Neural crest cell (in vitro differentiated cells): ENCODE measurements around the gene FOXI1. TPM values are rescaled to one million over a fixed set of nuclear protein-coding genes. Genes with fewer than 3 reads are reported as not detected.
A peak's percentile ranks its signal among the peaks of the same experiment; 100 is the strongest.

Source experiments
- DNase-seq: peaks from one replicate; pipeline ENCODE4 v3.0.0; 2021; ENCODE audit warnings: low read depth, mixed read lengths, low spot score
- H3K27ac Mint-ChIP-seq: one replicate; pipeline ENCODE4 v1.8.0; 2021; ENCODE audit warnings: mild to moderate bottlenecking, mixed read lengths; ENCODE audit not compliant: unreplicated experiment
- H3K27me3 Mint-ChIP-seq: 2 replicates; pipeline ENCODE4 v1.8.0; 2021; ENCODE audit warnings: low read depth, mild to moderate bottlenecking, mixed read lengths
- H3K36me3 Mint-ChIP-seq: 2 replicates; pipeline ENCODE4 v1.8.0; 2021; ENCODE audit warnings: low read depth, mild to moderate bottlenecking, mixed read lengths
- H3K4me1 Mint-ChIP-seq: 2 replicates; pipeline ENCODE4 v1.8.0; 2021; ENCODE audit warnings: mixed read lengths
- H3K4me3 Mint-ChIP-seq: one replicate; pipeline ENCODE4 v1.8.0; 2021; ENCODE audit warnings: mild to moderate bottlenecking, mixed read lengths
- H3K9me3 Mint-ChIP-seq: 2 replicates; pipeline ENCODE4 v1.8.0; 2021; ENCODE audit warnings: mixed read lengths
- CTCF ChIP-seq: fragments of 200-600 bp; sonication (generic); conservative IDR thresholded peaks from 2 replicates; pipeline ENCODE4 v1.5.0; 2021; ENCODE audit warnings: antibody characterized with exemption, mild to moderate bottlenecking
- long read RNA-seq: library from polyadenylated mRNA; unstranded; transcript quantifications from one replicate; pipeline ENCODE4 v2.0.0, GENCODE V29; 2020
- total RNA-seq: library from RNA; stranded (reverse); gene quantifications from 2 replicates; pipeline ENCODE4 v1.2.1, GENCODE V29; 2021

FOXI1 gene
- total RNA-seq: not detected in 2 replicates
- long read RNA-seq: 0 reads

DNA sequence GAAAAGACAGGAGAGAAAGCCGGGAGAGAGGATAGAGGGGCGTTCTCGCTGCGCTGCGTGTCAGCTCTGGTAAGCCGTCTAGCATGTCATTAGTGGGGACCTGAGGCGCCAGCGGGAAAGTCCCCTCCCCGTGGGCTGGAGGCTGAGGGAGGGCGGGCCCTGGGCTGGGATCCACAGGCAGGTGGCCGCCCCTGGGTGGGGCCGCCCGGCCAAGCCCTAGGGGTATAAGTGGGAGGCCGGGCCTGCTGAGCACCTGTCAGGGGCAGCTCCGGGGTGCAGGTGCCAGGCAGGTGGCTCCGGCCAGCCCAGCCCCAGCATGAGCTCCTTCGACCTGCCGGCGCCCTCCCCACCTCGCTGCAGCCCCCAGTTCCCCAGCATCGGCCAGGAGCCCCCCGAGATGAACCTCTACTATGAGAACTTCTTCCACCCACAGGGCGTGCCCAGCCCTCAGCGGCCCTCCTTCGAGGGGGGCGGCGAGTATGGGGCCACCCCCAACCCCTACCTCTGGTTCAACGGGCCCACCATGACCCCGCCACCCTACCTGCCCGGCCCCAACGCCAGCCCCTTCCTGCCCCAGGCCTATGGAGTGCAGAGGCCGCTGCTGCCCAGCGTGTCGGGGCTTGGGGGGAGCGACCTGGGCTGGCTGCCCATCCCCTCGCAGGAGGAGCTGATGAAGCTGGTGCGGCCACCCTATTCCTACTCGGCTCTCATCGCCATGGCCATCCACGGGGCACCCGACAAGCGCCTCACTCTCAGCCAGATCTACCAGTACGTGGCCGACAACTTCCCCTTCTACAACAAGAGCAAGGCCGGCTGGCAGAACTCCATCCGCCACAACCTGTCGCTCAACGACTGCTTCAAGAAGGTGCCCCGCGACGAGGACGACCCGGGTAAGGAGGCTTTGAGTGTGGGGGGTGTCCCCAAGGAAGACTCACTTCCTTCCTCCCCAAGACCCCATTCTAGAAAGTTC is at the start of gene FOXI1:
TSS of gene FOXI1 (plus strand) at position 256 of the 970 bp plus-strand sequence. CDS start at position 317, 61 bp downstream.
- no peak for DNase-seq
- Mint-ChIP-seq H3K27ac (peak within 1 kb of the TSS; percentile 78), H3K36me3 (no peaks in the 10 kb centered on the region), H3K27me3 (no peaks in the 10 kb centered on the region), H3K4me3 (no peak within 1 kb of the TSS), H3K4me1 (peaks cover 3% of the 10 kb centered on the region), H3K9me3 (no peaks in the 10 kb centered on the region)
- no peak for TF ChIP-seq CTCF

GRCh38 chr5:170056561-170057267 is 49.0 kb upstream of the FOXI1 start:
- Mint-ChIP-seq H3K4me3 (no peak overlapping the region), H3K36me3 (no peaks in the 10 kb centered on the region), H3K27me3 (no peaks in the 10 kb centered on the region), H3K27ac (no peak overlapping the region), H3K4me1 (no peaks in the 10 kb centered on the region), H3K9me3 (no peaks in the 10 kb centered on the region)
- no peak for TF ChIP-seq CTCF
- DNase-seq: no peak

- TF ChIP-seq CTCF: no peak
- Mint-ChIP-seq H3K4me3 (no peak overlapping the region), H3K4me1 (no peaks in the 10 kb centered on the region), H3K27me3 (no peaks in the 10 kb centered on the region), H3K36me3 (no peaks in the 10 kb centered on the region), H3K9me3 (no peaks in the 10 kb centered on the region), H3K27ac (no peak overlapping the region)
- no peak for DNase-seq
Measured at GRCh38 chr5:170057311-170057710, 48.4 kb upstream of the FOXI1 start.

DNA sequence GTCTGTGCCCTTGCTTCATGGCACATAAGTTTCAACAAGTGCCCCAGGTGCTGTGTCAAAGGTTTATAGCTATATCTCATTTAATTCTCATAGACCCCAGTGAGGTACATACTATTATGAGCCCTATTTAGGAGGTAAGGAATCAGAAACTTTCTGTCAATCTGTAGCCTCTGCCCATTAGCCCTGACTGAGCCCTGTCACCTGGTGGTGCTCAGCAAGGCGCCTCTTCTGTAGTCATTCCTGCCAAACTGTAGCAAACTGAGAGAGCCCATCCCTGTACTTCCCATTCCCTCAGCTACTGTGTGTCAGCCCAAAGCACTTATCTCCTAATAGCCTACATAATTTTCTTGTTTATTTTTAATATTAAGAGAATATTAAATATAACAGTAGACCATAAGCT is 46.5 kb upstream of the FOXI1 start:
- Mint-ChIP-seq H3K27me3 (no peaks in the 10 kb centered on the region), H3K27ac (no peak overlapping the region), H3K4me3 (no peak overlapping the region), H3K9me3 (no peaks in the 10 kb centered on the region), H3K36me3 (no peaks in the 10 kb centered on the region), H3K4me1 (no peaks in the 10 kb centered on the region)
- no peak for DNase-seq
- no peak for TF ChIP-seq CTCF

GRCh38 chr5:170067152-170067551 is 38.5 kb upstream of the FOXI1 start:
- H3K27ac Mint-ChIP-seq: no peak overlapping the region
- DNase-seq: no peak
- H3K4me3 Mint-ChIP-seq: no peak overlapping the region
- H3K36me3 Mint-ChIP-seq: no peaks in the 10 kb centered on the region
- TF ChIP-seq CTCF: no peak
- H3K4me1 Mint-ChIP-seq: peaks cover 8% of the 10 kb centered on the region
- H3K27me3 Mint-ChIP-seq: no peaks in the 10 kb centered on the region
- H3K9me3 Mint-ChIP-seq: no peaks in the 10 kb centered on the region
